ENCODE measurements around the gene MLANA. TPM values are rescaled to one million over a fixed set of nuclear protein-coding genes. Genes with fewer than 3 reads are reported as not detected.

The MLANA gene
- total RNA-seq, 1 donor from 2014 or later, result not detected

GRCh38 chr9:5938449-5938848 lies 47.8 kb downstream of the MLANA start:
- Histone ChIP-seq H3K27me3 (ENCODE audit: insufficient read depth, low read length) (no peaks in the 10 kb centered on the region), H3K9ac (ENCODE audit: low read length) (no peak overlapping the region), H3K9me3 (ENCODE audit: insufficient read depth, low read depth, low read length) (no peaks in the 10 kb centered on the region), H3K4me3 (ENCODE audit: insufficient read depth, low read depth, low read length) (no peak overlapping the region), H3K4me2 (ENCODE audit: low read length) (no peak overlapping the region), H2AFZ (ENCODE audit: low read depth, low read length) (no peak overlapping the region), H3K79me2 (ENCODE audit: insufficient read depth, low read length) (no peaks in the 10 kb centered on the region), H4K20me1 (ENCODE audit: insufficient read depth, low read length) (no peaks in the 10 kb centered on the region), H3K27ac (ENCODE audit: low read depth, low read length) (no peak overlapping the region), H3K36me3 (ENCODE audit: insufficient read depth, low read length) (no peaks in the 10 kb centered on the region), H3K4me1 (ENCODE audit: insufficient read depth, low read length) (no peaks in the 10 kb centered on the region)
- Mint-ChIP-seq H3K9me3 (ENCODE audit: unreplicated experiment) (no peaks in the 10 kb centered on the region), H3K27ac (ENCODE audit: unreplicated experiment) (no peak overlapping the region), H3K27me3 (ENCODE audit: low read depth, unreplicated experiment) (no peaks in the 10 kb centered on the region), H3K36me3 (ENCODE audit: low read depth, unreplicated experiment) (peaks cover 3% of the 10 kb centered on the region), H3K4me3 (ENCODE audit: unreplicated experiment) (no peak overlapping the region), H3K4me1 (ENCODE audit: low read depth, unreplicated experiment) (peaks cover 6% of the 10 kb centered on the region)
- FAIRE-seq, result no peak
- no peak for DNase-seq (ENCODE audit: low read depth)
- no peak for TF ChIP-seq EZH2 (IDR thresholded peaks at IDR 0.05; ENCODE audit: insufficient read depth, low read length)
- no peak for TF ChIP-seq CTCF (IDR thresholded peaks at IDR 0.05; ENCODE audit: insufficient read depth, low read depth, low read length)

GRCh38 chr9:5939530-5939929 lies 48.8 kb downstream of the MLANA start:
- H3K4me3 Mint-ChIP-seq (ENCODE audit: unreplicated experiment), result no peak overlapping the region
- H3K4me1 Mint-ChIP-seq (ENCODE audit: low read depth, unreplicated experiment), result peaks cover 6% of the 10 kb centered on the region
- H3K4me3 ChIP-seq (ENCODE audit: insufficient read depth, low read depth, low read length), result no peak overlapping the region

More at GRCh38 chr9:5939530-5939929, 48.8 kb downstream of the MLANA start:
- TF ChIP-seq CTCF (IDR thresholded peaks at IDR 0.05; ENCODE audit: insufficient read depth, low read depth, low read length), result no peak
- no peak overlapping the region for H3K9ac ChIP-seq (ENCODE audit: low read length)
- no peaks in the 10 kb centered on the region for H4K20me1 ChIP-seq (ENCODE audit: insufficient read depth, low read length)
- no peak overlapping the region for H3K27ac ChIP-seq (ENCODE audit: low read depth, low read length)
- no peaks in the 10 kb centered on the region for H3K36me3 ChIP-seq (ENCODE audit: insufficient read depth, low read length)
- no peak overlapping the region for H3K4me2 ChIP-seq (ENCODE audit: low read length)
- no peak overlapping the region for H2AFZ ChIP-seq (ENCODE audit: low read depth, low read length)
- Mint-ChIP-seq H3K36me3 (ENCODE audit: low read depth, unreplicated experiment) (no peaks in the 10 kb centered on the region), H3K27ac (ENCODE audit: unreplicated experiment) (no peak overlapping the region), H3K9me3 (ENCODE audit: unreplicated experiment) (no peaks in the 10 kb centered on the region), H3K27me3 (ENCODE audit: low read depth, unreplicated experiment) (no peaks in the 10 kb centered on the region)
- no peak for FAIRE-seq
- H3K9me3 ChIP-seq (ENCODE audit: insufficient read depth, low read depth, low read length), result no peaks in the 10 kb centered on the region
- no peaks in the 10 kb centered on the region for H3K27me3 ChIP-seq (ENCODE audit: insufficient read depth, low read length)
- no peak for DNase-seq (ENCODE audit: low read depth)
- H3K79me2 ChIP-seq (ENCODE audit: insufficient read depth, low read length), result no peaks in the 10 kb centered on the region
- H3K4me1 ChIP-seq (ENCODE audit: insufficient read depth, low read length), result no peaks in the 10 kb centered on the region

All from astrocyte (in vitro differentiated cells and primary cell).